ENCODE results near the gene ZNF579. TPM values are rescaled to one million over a fixed set of nuclear protein-coding genes. Genes with fewer than 3 reads are reported as not detected.

ZNF579 gene
- total RNA-seq, 6 donors from 2014 or later: 3.5 to 19.2 (median 8.4) TPM

GRCh38 chr19:55617426-55617825 lies 36.8 kb upstream of the ZNF579 start:
- Histone ChIP-seq H3K27me3 (no peaks in the 10 kb centered on the region), H3K36me3 (peaks cover 16 to 62% (median 39%) of the 10 kb centered on the region in 4 donors), H3K4me3 (no peak overlapping the region), H3K27ac (peak overlapping the region in 1 of 4 donors; percentile 64), H3K4me1 (peaks cover 15 to 30% (median 22%) of the 10 kb centered on the region in 4 donors), H3K9me3 (no peaks in the 10 kb centered on the region)
- TF ChIP-seq, protein P1, sequence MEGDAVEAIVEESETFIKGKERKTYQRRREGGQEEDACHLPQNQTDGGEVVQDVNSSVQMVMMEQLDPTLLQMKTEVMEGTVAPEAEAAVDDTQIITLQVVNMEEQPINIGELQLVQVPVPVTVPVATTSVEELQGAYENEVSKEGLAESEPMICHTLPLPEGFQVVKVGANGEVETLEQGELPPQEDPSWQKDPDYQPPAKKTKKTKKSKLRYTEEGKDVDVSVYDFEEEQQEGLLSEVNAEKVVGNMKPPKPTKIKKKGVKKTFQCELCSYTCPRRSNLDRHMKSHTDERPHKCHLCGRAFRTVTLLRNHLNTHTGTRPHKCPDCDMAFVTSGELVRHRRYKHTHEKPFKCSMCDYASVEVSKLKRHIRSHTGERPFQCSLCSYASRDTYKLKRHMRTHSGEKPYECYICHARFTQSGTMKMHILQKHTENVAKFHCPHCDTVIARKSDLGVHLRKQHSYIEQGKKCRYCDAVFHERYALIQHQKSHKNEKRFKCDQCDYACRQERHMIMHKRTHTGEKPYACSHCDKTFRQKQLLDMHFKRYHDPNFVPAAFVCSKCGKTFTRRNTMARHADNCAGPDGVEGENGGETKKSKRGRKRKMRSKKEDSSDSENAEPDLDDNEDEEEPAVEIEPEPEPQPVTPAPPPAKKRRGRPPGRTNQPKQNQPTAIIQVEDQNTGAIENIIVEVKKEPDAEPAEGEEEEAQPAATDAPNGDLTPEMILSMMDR (IDR thresholded peaks at IDR 0.05): no peak
- TF ChIP-seq EP300 (IDR thresholded peaks at IDR 0.05): no peak
- TF ChIP-seq POLR2A (IDR thresholded peaks at IDR 0.05): no peak
- no peak for TF ChIP-seq POLR2AphosphoS5 (IDR thresholded peaks at IDR 0.05)
- ATAC-seq (ENCODE audit: low FRiP score in 2 of 2) (no peak), DNase-seq (no peak)
- 78 to 87% methylated on average over 6 to 8 of the region's 8 CpGs for WGBS, 2 donors

- H3K4me1 ChIP-seq: peaks cover 21 to 39% (median 27%) of the 10 kb centered on the region in 4 donors
- no peak overlapping the region for H3K27ac ChIP-seq
- H3K4me3 ChIP-seq: no peak overlapping the region
- WGBS, 2 donors: 92 to 98% methylated on average over 32 to 35 of the region's 38 CpGs
- no peaks in the 10 kb centered on the region for H3K9me3 ChIP-seq
- TF ChIP-seq EP300 (IDR thresholded peaks at IDR 0.05) (no peak), POLR2AphosphoS5 (IDR thresholded peaks at IDR 0.05) (no peak), POLR2A (IDR thresholded peaks at IDR 0.05) (no peak)
- TF ChIP-seq, protein P1 (IDR thresholded peaks at IDR 0.05): no peak
- peaks cover 14 to 52% (median 36%) of the 10 kb centered on the region in 4 donors for H3K36me3 ChIP-seq
- ATAC-seq (ENCODE audit: low FRiP score in 2 of 2) (no peak), DNase-seq (peak in 1 of 2 donors; percentile 85)
- H3K27me3 ChIP-seq: no peaks in the 10 kb centered on the region
Measured at GRCh38 chr19:55616395-55616875, 35.8 kb upstream of the ZNF579 start.

DNA sequence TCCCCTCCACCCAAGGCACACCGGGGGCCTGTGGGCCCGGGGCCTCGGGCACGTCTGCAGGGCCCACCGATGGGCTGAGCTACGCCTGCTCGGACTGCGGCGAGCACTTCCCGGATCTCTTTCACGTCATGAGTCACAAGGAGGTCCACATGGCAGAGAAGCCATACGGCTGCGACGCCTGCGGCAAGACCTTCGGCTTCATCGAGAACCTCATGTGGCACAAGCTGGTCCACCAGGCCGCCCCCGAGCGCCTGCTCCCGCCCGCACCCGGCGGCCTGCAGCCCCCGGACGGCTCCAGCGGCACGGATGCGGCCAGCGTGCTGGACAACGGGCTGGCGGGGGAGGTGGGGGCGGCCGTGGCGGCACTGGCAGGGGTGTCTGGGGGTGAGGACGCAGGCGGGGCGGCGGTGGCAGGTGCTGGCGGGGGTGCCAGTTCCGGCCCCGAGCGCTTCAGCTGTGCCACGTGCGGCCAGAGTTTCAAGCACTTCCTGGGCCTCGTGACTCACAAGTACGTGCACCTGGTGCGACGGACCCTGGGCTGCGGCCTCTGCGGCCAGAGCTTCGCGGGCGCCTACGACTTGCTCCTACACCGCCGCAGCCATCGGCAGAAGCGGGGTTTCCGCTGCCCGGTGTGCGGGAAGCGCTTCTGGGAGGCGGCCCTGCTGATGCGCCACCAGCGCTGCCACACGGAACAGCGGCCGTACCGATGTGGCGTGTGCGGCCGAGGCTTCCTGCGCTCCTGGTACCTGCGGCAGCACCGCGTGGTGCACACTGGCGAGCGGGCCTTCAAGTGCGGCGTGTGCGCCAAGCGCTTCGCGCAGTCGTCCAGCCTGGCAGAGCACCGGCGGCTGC lies 35.1 kb upstream of the ZNF579 start:
- no peaks in the 10 kb centered on the region for H3K27me3 ChIP-seq
- ATAC-seq (ENCODE audit: low FRiP score in 2 of 2): no peak
- no peak overlapping the region for H3K27ac ChIP-seq
- 95 to 98% methylated on average over 47 to 66 of the region's 88 CpGs for WGBS, 2 donors
- H3K4me3 ChIP-seq: no peak overlapping the region
- TF ChIP-seq POLR2AphosphoS5 (IDR thresholded peaks at IDR 0.05): no peak
- TF ChIP-seq EP300 (IDR thresholded peaks at IDR 0.05): no peak
- TF ChIP-seq POLR2A (IDR thresholded peaks at IDR 0.05): no peak
- TF ChIP-seq, protein P1 (IDR thresholded peaks at IDR 0.05): no peak
- H3K9me3 ChIP-seq: no peaks in the 10 kb centered on the region
- peaks cover 14 to 49% (median 34%) of the 10 kb centered on the region in 4 donors for H3K36me3 ChIP-seq
- peak in 1 of 2 donors; percentile 83 for DNase-seq
- peaks cover 19 to 39% (median 28%) of the 10 kb centered on the region in 4 donors for H3K4me1 ChIP-seq

GRCh38 chr19:55614711-55615542 lies 34.3 kb upstream of the ZNF579 start:
- TF ChIP-seq POLR2AphosphoS5 (IDR thresholded peaks at IDR 0.05) (no peak), EP300 (IDR thresholded peaks at IDR 0.05) (no peak), POLR2A (IDR thresholded peaks at IDR 0.05) (no peak)
- TF ChIP-seq, protein P1 (IDR thresholded peaks at IDR 0.05): no peak
- DNase-seq (peak in 1 of 2 donors; percentile 84), ATAC-seq (ENCODE audit: low FRiP score in 2 of 2) (no peak)
- Histone ChIP-seq H3K9me3 (no peaks in the 10 kb centered on the region), H3K36me3 (peaks cover 14 to 53% (median 36%) of the 10 kb centered on the region in 4 donors), H3K27me3 (no peaks in the 10 kb centered on the region), H3K4me1 (peaks cover 13 to 32% (median 24%) of the 10 kb centered on the region in 4 donors), H3K27ac (no peak overlapping the region), H3K4me3 (no peak overlapping the region)
- 93 to 96% methylated on average over 11 to 84 of the region's 98 CpGs for WGBS, 2 donors

Data from upper lobe of left lung (tissue), 6 donors.